Embryonic facial prominence (tissue), 1 donor: ENCODE results near the gene ATP5F1C.
A peak's percentile ranks its signal among the peaks of the same experiment; 100 is the strongest.
"Not testable (repeated sequence)": the region's sequence is repeated elsewhere in the genome, so short reads cannot be mapped to it uniquely, and the experiment has no call there.

Experiments used
- DNase-seq: peaks from one replicate; pipeline ENCODE4 v3.0.0-alpha.2; 2016; ENCODE audit errors: extremely low spot score

Gene ATP5F1C

GRCh38 chr10:7787857-7788638 lies at the start of gene ATP5F1C, which contains the start of gene KIN:
ATP5F1C (plus strand) TSS chr10:7788177; CDS start chr10:7788208, 31 bp downstream.
KIN (minus strand) TSS chr10:7787993; CDS start chr10:7787933, 60 bp downstream.
- DNase-seq = peak; percentile 95

GRCh38 chr10:7738536-7739407 lies 49.2 kb upstream of the ATP5F1C start:
- DNase-seq = no peak

GRCh38 chr10:7744307-7744706 lies 43.7 kb upstream of the ATP5F1C start:
- no peak for DNase-seq

GRCh38 chr10:7748637-7749036 lies 39.3 kb upstream of the ATP5F1C start:
- DNase-seq = not testable (repeated sequence)

- DNase-seq = no peak
Measured at GRCh38 chr10:7750222-7750621, 37.8 kb upstream of the ATP5F1C start.

- DNase-seq = no peak
Measured at GRCh38 chr10:7752251-7752650, 35.7 kb upstream of the ATP5F1C start.

GRCh38 chr10:7755103-7755502 lies 32.9 kb upstream of the ATP5F1C start:
- no peak for DNase-seq

- DNase-seq = no peak
Measured at GRCh38 chr10:7756360-7756992, 31.5 kb upstream of the ATP5F1C start.

GRCh38 chr10:7763929-7764328 lies 24.0 kb upstream of the ATP5F1C start:
- no peak for DNase-seq

- DNase-seq = no peak
Measured at GRCh38 chr10:7766241-7766640, 21.7 kb upstream of the ATP5F1C start.

- no peak for DNase-seq
Measured at GRCh38 chr10:7767209-7767608, 20.8 kb upstream of the ATP5F1C start.

- no peak for DNase-seq
Measured at GRCh38 chr10:7768417-7768816, 19.6 kb upstream of the ATP5F1C start.

- DNase-seq = no peak
Measured at GRCh38 chr10:7773845-7774801, 13.9 kb upstream of the ATP5F1C start.

- DNase-seq = no peak
Measured at GRCh38 chr10:7776777-7777176, 11.2 kb upstream of the ATP5F1C start.

GRCh38 chr10:7782194-7782593 lies 5.8 kb upstream of the ATP5F1C start:
- DNase-seq = not testable (repeated sequence)

- no peak for DNase-seq
Measured at GRCh38 chr10:7786430-7786829, 1.5 kb upstream of the ATP5F1C start.

GRCh38 chr10:7787150-7787856 lies 674 bp upstream of the ATP5F1C start:
- no peak for DNase-seq

GRCh38 chr10:7788639-7789286 lies 786 bp downstream of the ATP5F1C start:
- no peak for DNase-seq

GRCh38 chr10:7789390-7789789 lies 1.4 kb downstream of the ATP5F1C start:
- DNase-seq = no peak

- DNase-seq = no peak
Measured at GRCh38 chr10:7792541-7792940, 4.6 kb downstream of the ATP5F1C start.
